Esophagus (tissue), 2 donors: ENCODE results near the gene ANKRD34B. TPM values are rescaled to one million over a fixed set of nuclear protein-coding genes. Genes with fewer than 3 reads are reported as not detected.

Experiments
- H3K27ac ChIP-seq, 2 donors: one replicate each; pipeline ENCODE4 v1.5.1; 2013; ENCODE audit warnings: low read depth in 2 of 2, mild to moderate bottlenecking in 2 of 2, inconsistent platforms in 1 of 2, low read length in 1 of 2, moderate library complexity in 1 of 2
- H3K27me3 ChIP-seq, 2 donors: one replicate each; pipeline ENCODE4 v1.6.1; 2013; ENCODE audit warnings: low read length in 2 of 2, control low read depth in 1 of 2, mild to moderate bottlenecking in 1 of 2; ENCODE audit not compliant: insufficient read depth in 2 of 2, control insufficient read depth in 1 of 2
- H3K36me3 ChIP-seq, 2 donors: one replicate each; pipeline ENCODE4 v1.6.1; 2013; ENCODE audit warnings: low read length in 1 of 2; ENCODE audit not compliant: control insufficient read depth in 2 of 2, insufficient read depth in 2 of 2
- H3K4me1 ChIP-seq, 2 donors: one replicate each; pipeline ENCODE4 v1.6.1; 2013; ENCODE audit warnings: low read length in 1 of 2; ENCODE audit not compliant: control insufficient read depth in 2 of 2, insufficient read depth in 2 of 2
- H3K4me3 ChIP-seq, 2 donors: one replicate each; pipeline ENCODE4 v1.5.1; 2013; ENCODE audit warnings: low read length in 2 of 2, mild to moderate bottlenecking in 2 of 2, low read depth in 1 of 2, moderate library complexity in 1 of 2
- H3K9me3 ChIP-seq, 2 donors: one replicate each; pipeline ENCODE4 v1.6.1; 2013; ENCODE audit warnings: mild to moderate bottlenecking in 2 of 2, low read depth in 1 of 2, low read length in 1 of 2, moderate library complexity in 1 of 2; ENCODE audit not compliant: control insufficient read depth in 2 of 2, insufficient read depth in 1 of 2
- WGBS, 2 donors: extraction: QIAGEN DNeasy Blood & Tissue Kit; methylation state at CpG; one replicate each; pipeline ENCODE4 v1.1.7; 2013; 5-methylcytosine and 5-hydroxymethylcytosine counted together
- polyA plus RNA-seq, 2 donors: library from polyadenylated mRNA; stranded (reverse); fragments of 200-250 nt; gene quantifications; one replicate each; pipeline ENCODE4 v1.2.3, GENCODE V29; 2013
- donor health status: healthy with polysubstance abuse.
- donor health status: Bipolar disorder and iron deficiency.

Gene ANKRD34B
- not detected for polyA plus RNA-seq

- 3 to 4% methylated on average over 51 to 73 of the region's 73 CpGs for WGBS, 2 donors
- Histone ChIP-seq H3K9me3 (no peaks in the 10 kb centered on the region), H3K27me3 (peaks cover 1 to 7% of the 10 kb centered on the region in 2 donors)
These were observed at the start of gene ANKRD34B for GRCh38 chr5:80569961-80570786. TSS of gene ANKRD34B (minus strand) at chr5:80570280. CDS start at chr5:80560019, 10,261 bp downstream.

GRCh38 chr5:80619086-80619485 is 49.0 kb upstream of the ANKRD34B start:
- H3K36me3 ChIP-seq, result no peaks in the 10 kb centered on the region
- no peaks in the 10 kb centered on the region for H3K4me1 ChIP-seq
- no peak overlapping the region for H3K4me3 ChIP-seq
- 75 to 80% methylated on average over 1 of the region's 1 CpG for WGBS, 2 donors
- H3K9me3 ChIP-seq, result no peaks in the 10 kb centered on the region
- no peak overlapping the region for H3K27ac ChIP-seq
- no peaks in the 10 kb centered on the region for H3K27me3 ChIP-seq

More at GRCh38 chr5:80569961-80570786, at the start of gene ANKRD34B:
- peak within 1 kb of the TSS; percentile 41 to 46 for H3K4me3 ChIP-seq
- H3K4me1 ChIP-seq, result peaks cover 5 to 17% of the 10 kb centered on the region in 2 donors
- no peaks in the 10 kb centered on the region for H3K36me3 ChIP-seq
- H3K27ac ChIP-seq, result no peak within 1 kb of the TSS

- Histone ChIP-seq H3K36me3 (no peaks in the 10 kb centered on the region), H3K27me3 (no peaks in the 10 kb centered on the region), H3K9me3 (no peaks in the 10 kb centered on the region), H3K4me3 (no peak overlapping the region), H3K27ac (no peak overlapping the region), H3K4me1 (no peaks in the 10 kb centered on the region)
- 96 to 97% methylated on average over 4 of the region's 4 CpGs for WGBS, 2 donors
These were observed 48.4 kb upstream of the ANKRD34B start for GRCh38 chr5:80618438-80618837.

- no peak overlapping the region for H3K27ac ChIP-seq
- 67 to 70% methylated on average over 17 of the region's 17 CpGs for WGBS, 2 donors
- no peaks in the 10 kb centered on the region for H3K27me3 ChIP-seq
- no peak overlapping the region for H3K4me3 ChIP-seq
- H3K9me3 ChIP-seq, result no peaks in the 10 kb centered on the region
- H3K4me1 ChIP-seq, result no peaks in the 10 kb centered on the region
- no peaks in the 10 kb centered on the region for H3K36me3 ChIP-seq
These were observed 45.3 kb upstream of the ANKRD34B start for GRCh38 chr5:80615266-80615914.

GRCh38 chr5:80609692-80610091 is 39.6 kb upstream of the ANKRD34B start:
- H3K4me1 ChIP-seq, result no peaks in the 10 kb centered on the region
- H3K4me3 ChIP-seq, result no peak overlapping the region
- H3K27me3 ChIP-seq, result no peaks in the 10 kb centered on the region
- H3K36me3 ChIP-seq, result no peaks in the 10 kb centered on the region
- WGBS, 2 donors, result 68 to 71% methylated on average over 1 of the region's 1 CpG
- no peaks in the 10 kb centered on the region for H3K9me3 ChIP-seq
- no peak overlapping the region for H3K27ac ChIP-seq

- Histone ChIP-seq H3K27me3 (no peaks in the 10 kb centered on the region), H3K4me3 (no peak overlapping the region), H3K27ac (no peak overlapping the region), H3K9me3 (no peaks in the 10 kb centered on the region), H3K36me3 (no peaks in the 10 kb centered on the region), H3K4me1 (no peaks in the 10 kb centered on the region)
- WGBS, 2 donors, result 91 to 98% methylated on average over 1 of the region's 1 CpG
These were observed 38.7 kb upstream of the ANKRD34B start for GRCh38 chr5:80608731-80609130.

GRCh38 chr5:80607832-80608231 is 37.8 kb upstream of the ANKRD34B start:
- Histone ChIP-seq H3K4me3 (no peak overlapping the region), H3K9me3 (no peaks in the 10 kb centered on the region), H3K27me3 (no peaks in the 10 kb centered on the region), H3K4me1 (no peaks in the 10 kb centered on the region), H3K36me3 (no peaks in the 10 kb centered on the region), H3K27ac (no peak overlapping the region)

- Histone ChIP-seq H3K27ac (no peak overlapping the region), H3K9me3 (no peaks in the 10 kb centered on the region), H3K27me3 (no peaks in the 10 kb centered on the region), H3K4me3 (no peak overlapping the region), H3K4me1 (no peaks in the 10 kb centered on the region), H3K36me3 (no peaks in the 10 kb centered on the region)
These were observed 37.3 kb upstream of the ANKRD34B start for GRCh38 chr5:80607343-80607742.

- no peak overlapping the region for H3K4me3 ChIP-seq
- H3K36me3 ChIP-seq, result no peaks in the 10 kb centered on the region
- no peak overlapping the region for H3K27ac ChIP-seq
- no peaks in the 10 kb centered on the region for H3K4me1 ChIP-seq
- 86 to 90% methylated on average over 2 of the region's 2 CpGs for WGBS, 2 donors
- H3K27me3 ChIP-seq, result no peaks in the 10 kb centered on the region
- no peaks in the 10 kb centered on the region for H3K9me3 ChIP-seq
These were observed 31.0 kb upstream of the ANKRD34B start for GRCh38 chr5:80600943-80601693.
